HCT116 (cell line): ENCODE results near the gene E2F1.

Experiments used
- CTCF ChIP-seq, 3 experiments: fragments of 200-600 bp in 1 of 3; sonication (generic) in 1 of 3; IDR thresholded peaks in 2 of 3; conservative IDR thresholded peaks in 1 of 3; 2 replicates each; pipeline ENCODE4 v1.5.1; 2012 to 2017; ENCODE audit warnings: low read depth in 2 of 3, low read length in 2 of 3, antibody characterized with exemption in 1 of 3, borderline replicate concordance in 1 of 3, control low read depth in 1 of 3, mild to moderate bottlenecking in 1 of 3, mixed read lengths in 1 of 3, mixed run types in 1 of 3, moderate library complexity in 1 of 3; ENCODE audit not compliant: insufficient read depth in 1 of 3
- ELF1 ChIP-seq: IDR thresholded peaks from 2 replicates; pipeline ENCODE4 v1.6.1; 2012; ENCODE audit warnings: low read depth, borderline replicate concordance
- EZH2 ChIP-seq: fragments of 200-600 bp; sonication (generic); IDR thresholded peaks from 2 replicates; pipeline ENCODE4 v1.6.1; 2017; ENCODE audit warnings: antibody characterized with exemption, mixed run types
- EZH2phosphoT487 ChIP-seq: fragments of 200-600 bp; IDR thresholded peaks from 2 replicates; pipeline ENCODE4 v1.6.1; 2018; ENCODE audit warnings: antibody characterized with exemption, borderline replicate concordance
- MAX ChIP-seq: IDR thresholded peaks from 2 replicates; pipeline ENCODE4 v1.6.1; 2012
- POLR2A ChIP-seq: IDR thresholded peaks from 2 replicates; pipeline ENCODE4 v1.7.0; 2011; ENCODE audit warnings: borderline replicate concordance; ENCODE audit not compliant: insufficient read depth, insufficient read length; ENCODE audit errors: extremely low read depth
- POLR2AphosphoS5 ChIP-seq: IDR thresholded peaks from 2 replicates; pipeline ENCODE4 v1.6.1; 2011; ENCODE audit warnings: mild to moderate bottlenecking, low read depth, low read length, moderate library complexity
- YY1 ChIP-seq: IDR thresholded peaks from 2 replicates; pipeline ENCODE4 v1.6.1; 2011; ENCODE audit warnings: low read length, low read depth, moderate library complexity, mild to moderate bottlenecking; ENCODE audit not compliant: insufficient replicate concordance; ENCODE audit errors: extremely low read depth

GRCh38 chr20:33701629-33702450, 15.7 kb upstream of the E2F1 start:
- TF ChIP-seq POLR2AphosphoS5 (no peak), POLR2A (no peak), EZH2 (no peak), CTCF (IDR thresholded peaks at IDR 0.05 in 2 of 3, conservative IDR thresholded peaks at IDR 0.05 in 1 of 3; ENCODE audit: borderline replicate concordance in 1 of 3, insufficient read depth in 1 of 3, low read depth in 2 of 3, low read length in 2 of 3) (no peak), YY1 (no peak), ELF1 (no peak), EZH2phosphoT487 (no peak), MAX (no peak)
